ENCODE results near the gene OR10A4.
"Not testable (repeated sequence)": the region's sequence is repeated elsewhere in the genome, so short reads cannot be mapped to it uniquely, and the experiment has no call there.

Gene OR10A4

GRCh38 chr11:6876325-6876724 lies at the start of gene OR10A4:
Gene OR10A4, plus strand, starts transcription at chr11:6876625. Its CDS starts 23 bp downstream, at chr11:6876648.
- DNase-seq, result no peak

GRCh38 chr11:6828103-6828502 lies 48.3 kb upstream of the OR10A4 start:
- DNase-seq, result no peak

GRCh38 chr11:6833356-6833755 lies 43.1 kb upstream of the OR10A4 start:
- no peak for DNase-seq

- no peak for DNase-seq
Observed at GRCh38 chr11:6834021-6834420, 42.4 kb upstream of the OR10A4 start.

GRCh38 chr11:6841694-6842093 lies 34.7 kb upstream of the OR10A4 start:
- no peak for DNase-seq

- no peak for DNase-seq
Observed at GRCh38 chr11:6843670-6844069, 32.8 kb upstream of the OR10A4 start.

GRCh38 chr11:6844356-6844755 lies 32.1 kb upstream of the OR10A4 start:
- no peak for DNase-seq

GRCh38 chr11:6845383-6845782 lies 31.0 kb upstream of the OR10A4 start, which contains the start of gene OR10A5:
Gene OR10A5, plus strand, starts transcription at chr11:6845683. Its CDS starts 0 bp downstream, at chr11:6845683.
- DNase-seq, result no peak

- DNase-seq, result no peak
Observed at GRCh38 chr11:6850526-6850925, 25.9 kb upstream of the OR10A4 start.

GRCh38 chr11:6854801-6855200 lies 21.6 kb upstream of the OR10A4 start:
- DNase-seq, result not testable (repeated sequence)

- DNase-seq, result no peak
Observed at GRCh38 chr11:6855971-6856541, 20.4 kb upstream of the OR10A4 start.

GRCh38 chr11:6856871-6857270 lies 19.6 kb upstream of the OR10A4 start:
- no peak for DNase-seq

- DNase-seq, result no peak
Observed at GRCh38 chr11:6862961-6863360, 13.5 kb upstream of the OR10A4 start, which contains the start of gene OR10A2. Gene OR10A2, plus strand, starts transcription at chr11:6863057. Its CDS starts 6,698 bp downstream, at chr11:6869755.

- DNase-seq, result no peak
Observed at GRCh38 chr11:6864438-6864837, 12.0 kb upstream of the OR10A4 start.

- DNase-seq, result no peak
Observed at GRCh38 chr11:6871278-6871677, 5.1 kb upstream of the OR10A4 start.

GRCh38 chr11:6875761-6876160 lies 664 bp upstream of the OR10A4 start:
- no peak for DNase-seq

GRCh38 chr11:6876914-6877313 lies 489 bp downstream of the OR10A4 start:
- no peak for DNase-seq

- DNase-seq, result no peak
Observed at GRCh38 chr11:6882751-6883150, 6.3 kb downstream of the OR10A4 start.

GRCh38 chr11:6887711-6888110 lies 11.3 kb downstream of the OR10A4 start:
- DNase-seq, result not testable (repeated sequence)

GRCh38 chr11:6888830-6889229 lies 12.4 kb downstream of the OR10A4 start:
- no peak for DNase-seq

- no peak for DNase-seq
Observed at GRCh38 chr11:6889835-6890234, 13.4 kb downstream of the OR10A4 start.

- DNase-seq, result no peak
Observed at GRCh38 chr11:6892400-6892799, 16.0 kb downstream of the OR10A4 start, which contains the start of gene OR2D2. Gene OR2D2, minus strand, starts transcription at chr11:6892500. Its CDS starts 0 bp downstream, at chr11:6892500.

GRCh38 chr11:6894097-6894496 lies 17.7 kb downstream of the OR10A4 start:
- no peak for DNase-seq

- DNase-seq, result no peak
Observed at GRCh38 chr11:6895010-6895409, 18.6 kb downstream of the OR10A4 start.

- no peak for DNase-seq
Observed at GRCh38 chr11:6898911-6899310, 22.5 kb downstream of the OR10A4 start.

All from NCI-H524 treated with DMSO at 0.1 percent for 48 hours (cell line).